ENCODE results near the gene FSTL4. TPM values are rescaled to one million over a fixed set of nuclear protein-coding genes. Genes with fewer than 3 reads are reported as not detected.

Gene FSTL4
- total RNA-seq, 1 experiment from 2014 or later = 0.12 TPM

- DNase-seq (ENCODE audit: low read depth) = no peak
Measured at GRCh38 chr5:133296624-133297023, 315.7 kb downstream of the FSTL4 start.

- DNase-seq (ENCODE audit: low read depth) = peak; percentile 8
Measured at GRCh38 chr5:133295520-133295919, 316.8 kb downstream of the FSTL4 start.

GRCh38 chr5:133294380-133294779 is 318.0 kb downstream of the FSTL4 start:
- DNase-seq (ENCODE audit: low read depth) = no peak

GRCh38 chr5:133293960-133294359 is 318.4 kb downstream of the FSTL4 start:
- no peak for DNase-seq (ENCODE audit: low read depth)

GRCh38 chr5:133292300-133292699 is 320.0 kb downstream of the FSTL4 start:
- DNase-seq (ENCODE audit: low read depth) = peak; percentile 48

GRCh38 chr5:133291524-133291923 is 320.8 kb downstream of the FSTL4 start:
- DNase-seq (ENCODE audit: low read depth) = no peak

GRCh38 chr5:133290669-133291240 is 321.6 kb downstream of the FSTL4 start:
- DNase-seq (ENCODE audit: low read depth) = no peak

- DNase-seq (ENCODE audit: low read depth) = no peak
Measured at GRCh38 chr5:133289686-133290367, 322.5 kb downstream of the FSTL4 start.

- DNase-seq (ENCODE audit: low read depth) = peak; percentile 44
Measured at GRCh38 chr5:133287500-133287899, 324.8 kb downstream of the FSTL4 start.

GRCh38 chr5:133286483-133286882 is 325.9 kb downstream of the FSTL4 start:
- DNase-seq (ENCODE audit: low read depth) = no peak

- peak; percentile 86 for DNase-seq (ENCODE audit: low read depth)
Measured at GRCh38 chr5:133285583-133286021, 326.7 kb downstream of the FSTL4 start.

GRCh38 chr5:133284306-133284705 is 328.0 kb downstream of the FSTL4 start:
- DNase-seq (ENCODE audit: low read depth) = no peak

- DNase-seq (ENCODE audit: low read depth) = no peak
Measured at GRCh38 chr5:133278317-133278716, 334.0 kb downstream of the FSTL4 start.

GRCh38 chr5:133277744-133278143 is 334.6 kb downstream of the FSTL4 start:
- DNase-seq (ENCODE audit: low read depth) = no peak

GRCh38 chr5:133276171-133276570 is 336.2 kb downstream of the FSTL4 start:
- no peak for DNase-seq (ENCODE audit: low read depth)

GRCh38 chr5:133275631-133276030 is 336.7 kb downstream of the FSTL4 start:
- DNase-seq (ENCODE audit: low read depth) = no peak

- DNase-seq (ENCODE audit: low read depth) = no peak
Measured at GRCh38 chr5:133274597-133274935, 337.8 kb downstream of the FSTL4 start.

GRCh38 chr5:133273661-133274596 is 338.4 kb downstream of the FSTL4 start:
- peak; percentile 30 for DNase-seq (ENCODE audit: low read depth)

GRCh38 chr5:133272345-133272744 is 340.0 kb downstream of the FSTL4 start:
- DNase-seq (ENCODE audit: low read depth) = no peak

GRCh38 chr5:133271606-133272005 is 340.7 kb downstream of the FSTL4 start:
- no peak for DNase-seq (ENCODE audit: low read depth)

GRCh38 chr5:133269691-133270090 is 342.6 kb downstream of the FSTL4 start:
- DNase-seq (ENCODE audit: low read depth) = no peak

GRCh38 chr5:133267601-133268000 is 344.7 kb downstream of the FSTL4 start:
- no peak for DNase-seq (ENCODE audit: low read depth)

GRCh38 chr5:133266966-133267365 is 345.4 kb downstream of the FSTL4 start:
- no peak for DNase-seq (ENCODE audit: low read depth)

Data from RPMI7951 (cell line).